HEK293 (cell line): ENCODE data around the gene ANAPC2.

Source experiments
- CTCF ChIA-PET: fragments of 350-600 bp; formaldehyde crosslinking; extraction: SDS; loops from one replicate; lab custom pipeline; 2021; ENCODE audit warnings: antibody characterized with exemption; lab: Yijun Ruan, JAX
- POLR2A ChIA-PET: fragments of 300-600 bp; formaldehyde crosslinking; extraction: SDS; loops from one replicate; lab custom pipeline; 2020; ENCODE audit warnings: antibody characterized with exemption, inconsistent platforms; lab: Yijun Ruan, JAX
- H3K27ac ChIP-seq: fragments of 200-500 bp; sonication (Bioruptor generic); 2 replicates; pipeline ENCODE4 v1.5.1; 2014; ENCODE audit warnings: low read depth, low read length, control low read depth, inconsistent platforms; ENCODE audit errors: extremely low read depth
- H3K36me3 ChIP-seq, 2 experiments: fragments of 200-500 bp in 1 of 2; sonication (Bioruptor generic) in 1 of 2; 1 replicate in 1 of 2; 2 replicates in 1 of 2; pipeline ENCODE4 v1.5.1; 2014 to 2017; ENCODE audit warnings: inconsistent platforms in 2 of 2, low read length in 2 of 2; ENCODE audit not compliant: control insufficient read depth in 2 of 2, insufficient read depth in 1 of 2
- H3K4me1 ChIP-seq: fragments of 200-500 bp; sonication (Bioruptor generic); 2 replicates; pipeline ENCODE4 v1.5.1; 2014; ENCODE audit warnings: mild to moderate bottlenecking, low read length, inconsistent platforms; ENCODE audit not compliant: control insufficient read depth, insufficient read depth
- H3K4me3 ChIP-seq: 2 replicates; pipeline ENCODE4 v1.5.1; 2011; ENCODE audit warnings: low read depth, mild to moderate bottlenecking, control low read depth, low read length, moderate library complexity
- H3K9me3 ChIP-seq: fragments of 200-500 bp; sonication (Bioruptor generic); 2 replicates; pipeline ENCODE4 v1.5.1; 2014; ENCODE audit warnings: low read depth, low read length, inconsistent platforms; ENCODE audit not compliant: control insufficient read depth, insufficient read depth
- BCL11B ChIP-seq: fragments of 450-650 bp; formaldehyde crosslinking; IDR thresholded peaks from 2 replicates; pipeline ENCODE4 v1.5.1; 2016; ENCODE audit warnings: low read depth, missing biosample characterization, missing genetic modification characterization
- EGR2 ChIP-seq: fragments of 450-650 bp; formaldehyde crosslinking; IDR thresholded peaks from 2 replicates; pipeline ENCODE4 v1.5.1; 2016; ENCODE audit warnings: low read depth, missing biosample characterization, missing genetic modification characterization
- GLIS1 ChIP-seq: fragments of 450-650 bp; formaldehyde crosslinking; IDR thresholded peaks from 2 replicates; pipeline ENCODE4 v1.5.1; 2016; ENCODE audit warnings: missing biosample characterization, missing genetic modification characterization
- SCRT1 ChIP-seq: fragments of 450-650 bp; formaldehyde crosslinking; IDR thresholded peaks from 2 replicates; pipeline ENCODE4 v1.5.1; 2016; ENCODE audit warnings: missing biosample characterization, missing genetic modification characterization, borderline replicate concordance
- SP7 ChIP-seq: fragments of 450-650 bp; formaldehyde crosslinking; IDR thresholded peaks from 2 replicates; pipeline ENCODE4 v1.5.1; 2016; ENCODE audit warnings: missing biosample characterization, missing genetic modification characterization
- ZFHX2 ChIP-seq: fragments of 450-650 bp; formaldehyde crosslinking; conservative IDR thresholded peaks from 2 replicates; pipeline ENCODE4 v1.5.1; 2016; ENCODE audit warnings: missing biosample characterization, missing genetic modification characterization
- ZNF394 ChIP-seq: fragments of 450-650 bp; formaldehyde crosslinking; IDR thresholded peaks from 2 replicates; pipeline ENCODE4 v1.5.1; 2016; ENCODE audit warnings: missing biosample characterization, missing genetic modification characterization, mild to moderate bottlenecking, moderate library complexity, borderline replicate concordance
- ZNF404 ChIP-seq: fragments of 450-650 bp; formaldehyde crosslinking; IDR thresholded peaks from 2 replicates; pipeline ENCODE4 v1.5.1; 2017; ENCODE audit warnings: missing biosample characterization, missing genetic modification characterization
- ZNF510 ChIP-seq: fragments of 450-650 bp; formaldehyde crosslinking; IDR thresholded peaks from 2 replicates; pipeline ENCODE4 v1.5.1; 2018; ENCODE audit warnings: mild to moderate bottlenecking, missing genetic modification characterization, missing biosample characterization; ENCODE audit not compliant: insufficient replicate concordance
- ZNF513 ChIP-seq: fragments of 450-650 bp; IDR thresholded peaks from 2 replicates; pipeline ENCODE4 v1.5.1; 2018; ENCODE audit warnings: missing biosample characterization, missing genetic modification characterization
- ZNF518A ChIP-seq: fragments of 450-650 bp; formaldehyde crosslinking; conservative IDR thresholded peaks from 2 replicates; pipeline ENCODE4 v1.5.1; 2016; ENCODE audit warnings: low read depth, missing biosample characterization, missing genetic modification characterization
- TF ChIP-seq, protein P1 (sequence below): fragments of 450-650 bp; formaldehyde crosslinking; IDR thresholded peaks from 2 replicates; pipeline ENCODE4 v1.5.1; 2016; ENCODE audit warnings: missing biosample characterization, missing genetic modification characterization
- TF ChIP-seq, protein P2 (sequence below): fragments of 450-650 bp; formaldehyde crosslinking; IDR thresholded peaks from 2 replicates; pipeline ENCODE4 v1.5.1; 2016; ENCODE audit warnings: missing biosample characterization, missing genetic modification characterization, borderline replicate concordance

The ANAPC2 gene

GRCh38 chr9:137220317-137221094 lies 32.1 kb upstream of the ANAPC2 start (continued):
- TF ChIP-seq ZNF394 = no peak
- TF ChIP-seq, protein P1, sequence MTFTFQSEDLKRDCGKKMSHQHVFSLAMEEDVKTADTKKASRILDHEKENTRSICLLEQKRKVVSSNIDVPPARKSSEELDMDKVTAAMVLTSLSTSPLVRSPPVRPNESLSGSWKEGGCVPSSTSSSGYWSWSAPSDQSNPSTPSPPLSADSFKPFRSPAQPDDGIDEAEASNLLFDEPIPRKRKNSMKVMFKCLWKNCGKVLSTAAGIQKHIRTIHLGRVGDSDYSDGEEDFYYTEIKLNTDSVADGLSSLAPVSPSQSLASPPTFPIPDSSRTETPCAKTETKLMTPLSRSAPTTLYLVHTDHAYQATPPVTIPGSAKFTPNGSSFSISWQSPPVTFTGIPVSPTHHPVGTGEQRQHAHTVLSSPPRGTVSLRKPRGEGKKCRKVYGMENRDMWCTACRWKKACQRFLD (tag by site-specific recombination) = no peak
- TF ChIP-seq, protein P2, sequence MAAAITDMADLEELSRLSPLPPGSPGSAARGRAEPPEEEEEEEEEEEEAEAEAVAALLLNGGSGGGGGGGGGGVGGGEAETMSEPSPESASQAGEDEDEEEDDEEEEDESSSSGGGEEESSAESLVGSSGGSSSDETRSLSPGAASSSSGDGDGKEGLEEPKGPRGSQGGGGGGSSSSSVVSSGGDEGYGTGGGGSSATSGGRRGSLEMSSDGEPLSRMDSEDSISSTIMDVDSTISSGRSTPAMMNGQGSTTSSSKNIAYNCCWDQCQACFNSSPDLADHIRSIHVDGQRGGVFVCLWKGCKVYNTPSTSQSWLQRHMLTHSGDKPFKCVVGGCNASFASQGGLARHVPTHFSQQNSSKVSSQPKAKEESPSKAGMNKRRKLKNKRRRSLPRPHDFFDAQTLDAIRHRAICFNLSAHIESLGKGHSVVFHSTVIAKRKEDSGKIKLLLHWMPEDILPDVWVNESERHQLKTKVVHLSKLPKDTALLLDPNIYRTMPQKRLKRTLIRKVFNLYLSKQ (tag by site-specific recombination) = no peak

GRCh38 chr9:137219757-137220316 lies 31.5 kb upstream of the ANAPC2 start:
- CTCF ChIA-PET = interaction anchor here (0.7 kb wide), 1 partner anchor 322 kb away, joined by 3 read pairs; no protein-coding TSS in a partner anchor
- Histone ChIP-seq H3K4me1 (peaks cover 4% of the 10 kb centered on the region), H3K4me3 (no peak overlapping the region), H3K27ac (no peak overlapping the region), H3K9me3 (no peaks in the 10 kb centered on the region), H3K36me3 (peaks cover 0 to 47% of the 10 kb centered on the region in 2 experiments; a peak in 1 of 3 replicates)
- POLR2A ChIA-PET = interaction anchor here (0.5 to 17.2 kb wide), 9 partner anchors 11 to 133 kb away, joined by 3 to 304 read pairs (median 6); partner anchors contain the start of genes MAN1B1, NDOR1, TMEM203 and TPRN
- no peak for TF ChIP-seq SCRT1 (tag by site-specific recombination)
- no peak for TF ChIP-seq SP7 (tag by site-specific recombination)
- peak; percentile 82 for TF ChIP-seq ZFHX2 (tag by site-specific recombination)
- TF ChIP-seq, protein P2 (tag by site-specific recombination) = no peak
- peak; percentile 84 for TF ChIP-seq EGR2 (tag by site-specific recombination)
- 0 out of 2 replicates have a peak, but pooled peaks have one; percentile 15 for TF ChIP-seq BCL11B (tag by site-specific recombination)
- no peak for TF ChIP-seq ZNF404 (tag by site-specific recombination)
- TF ChIP-seq ZNF510 (tag by site-specific recombination) = no peak
- no peak for TF ChIP-seq ZNF518A (tag by site-specific recombination)
- no peak for TF ChIP-seq ZNF513 (tag by site-specific recombination)
- TF ChIP-seq GLIS1 (tag by site-specific recombination) = no peak
